ENCODE measurements around the gene PEMT.

The PEMT gene

DNA sequence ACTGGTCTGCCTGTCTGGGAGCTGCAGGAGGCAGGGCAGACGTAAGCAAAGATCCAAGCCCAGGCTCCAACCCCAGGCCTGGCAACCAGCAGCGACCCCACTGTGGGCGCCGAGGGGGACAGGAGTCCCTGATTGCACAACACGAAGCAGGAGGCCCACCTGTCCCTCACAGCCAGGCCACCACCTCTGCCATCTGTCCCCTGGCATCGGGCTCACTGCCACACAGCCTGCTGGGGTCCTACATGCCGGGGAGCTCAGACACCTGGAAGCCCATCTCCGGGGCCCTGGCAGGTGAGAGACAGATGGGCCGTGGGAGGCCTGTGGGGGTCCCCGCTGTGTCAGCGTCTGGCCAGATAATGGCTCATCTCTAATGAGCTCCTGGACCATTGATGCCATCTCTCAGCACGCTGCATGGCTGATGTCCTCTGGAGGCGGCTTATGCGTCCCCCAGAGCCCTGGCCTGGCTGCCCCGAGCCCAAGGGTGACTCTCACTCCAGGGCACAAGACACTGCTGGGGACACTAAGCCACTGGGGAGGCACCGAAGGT lies 84.0 kb downstream of the PEMT start:
- TF ChIP-seq, protein P1, sequence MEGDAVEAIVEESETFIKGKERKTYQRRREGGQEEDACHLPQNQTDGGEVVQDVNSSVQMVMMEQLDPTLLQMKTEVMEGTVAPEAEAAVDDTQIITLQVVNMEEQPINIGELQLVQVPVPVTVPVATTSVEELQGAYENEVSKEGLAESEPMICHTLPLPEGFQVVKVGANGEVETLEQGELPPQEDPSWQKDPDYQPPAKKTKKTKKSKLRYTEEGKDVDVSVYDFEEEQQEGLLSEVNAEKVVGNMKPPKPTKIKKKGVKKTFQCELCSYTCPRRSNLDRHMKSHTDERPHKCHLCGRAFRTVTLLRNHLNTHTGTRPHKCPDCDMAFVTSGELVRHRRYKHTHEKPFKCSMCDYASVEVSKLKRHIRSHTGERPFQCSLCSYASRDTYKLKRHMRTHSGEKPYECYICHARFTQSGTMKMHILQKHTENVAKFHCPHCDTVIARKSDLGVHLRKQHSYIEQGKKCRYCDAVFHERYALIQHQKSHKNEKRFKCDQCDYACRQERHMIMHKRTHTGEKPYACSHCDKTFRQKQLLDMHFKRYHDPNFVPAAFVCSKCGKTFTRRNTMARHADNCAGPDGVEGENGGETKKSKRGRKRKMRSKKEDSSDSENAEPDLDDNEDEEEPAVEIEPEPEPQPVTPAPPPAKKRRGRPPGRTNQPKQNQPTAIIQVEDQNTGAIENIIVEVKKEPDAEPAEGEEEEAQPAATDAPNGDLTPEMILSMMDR (IDR thresholded peaks at IDR 0.05; ENCODE audit: low read depth, low read length): no peak
- no peak for DNase-seq (ENCODE audit: extremely low read depth, low read depth)

DNA sequence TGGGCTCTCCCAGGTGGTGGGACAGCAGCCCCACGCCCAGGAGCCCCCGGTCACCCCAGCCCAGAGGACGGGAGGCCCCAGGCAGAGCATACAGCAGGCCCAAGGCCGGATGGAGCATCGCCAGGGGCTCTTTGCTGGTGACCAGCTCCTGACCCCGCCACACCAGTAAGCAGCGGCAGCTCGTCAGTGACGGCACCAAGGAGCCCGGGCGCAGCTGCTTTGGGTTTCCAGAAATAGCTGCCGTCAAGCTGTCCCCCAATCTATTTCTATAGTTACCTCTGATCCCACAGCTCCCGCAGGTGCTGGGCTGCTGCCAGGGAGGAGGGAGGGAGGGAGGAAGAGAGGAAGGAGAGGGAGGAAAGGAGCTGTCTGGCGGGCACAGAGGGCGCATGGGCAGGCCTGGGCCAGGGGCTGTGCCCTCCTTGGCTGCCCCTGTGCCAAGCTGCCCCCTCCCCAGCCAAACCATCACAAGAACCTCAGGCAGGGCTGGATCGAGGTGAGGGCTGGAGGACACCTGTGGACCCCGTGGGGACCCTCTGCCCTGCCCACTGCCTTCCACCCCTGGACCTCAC lies 84.5 kb downstream of the PEMT start:
- TF ChIP-seq, protein P1 (IDR thresholded peaks at IDR 0.05; ENCODE audit: low read depth, low read length): no peak
- DNase-seq (ENCODE audit: extremely low read depth, low read depth): no peak

DNA sequence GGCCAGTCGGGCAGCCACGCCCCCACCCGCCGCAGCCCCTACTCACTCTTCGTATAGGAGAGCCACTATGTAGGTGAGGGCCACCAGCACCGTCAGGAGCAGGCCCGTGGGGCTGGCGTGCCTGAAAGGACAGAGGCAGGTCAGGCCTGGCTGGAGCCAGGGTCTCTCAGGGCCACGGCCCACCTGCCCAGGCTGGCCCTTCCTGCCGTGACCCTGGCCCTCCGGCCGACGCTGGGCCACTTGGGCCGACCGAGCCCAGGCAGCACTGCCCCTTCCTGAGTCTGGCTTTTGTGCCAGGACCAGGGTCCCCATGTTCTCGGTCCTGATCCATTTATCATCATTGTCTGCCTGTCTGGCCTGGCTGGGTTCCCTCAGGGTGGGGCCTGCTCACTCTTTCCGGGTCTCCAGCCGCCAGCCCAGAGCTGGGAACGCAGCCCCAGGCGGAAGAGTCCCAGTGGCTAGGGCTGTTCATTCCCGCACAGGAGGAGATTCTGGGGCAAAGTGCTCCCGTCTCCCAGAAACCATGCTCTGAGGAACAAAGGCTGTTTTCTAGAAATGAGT lies 85.2 kb downstream of the PEMT start:
- TF ChIP-seq, protein P1 (IDR thresholded peaks at IDR 0.05; ENCODE audit: low read depth, low read length): no peak
- DNase-seq (ENCODE audit: extremely low read depth, low read depth): no peak

DNA sequence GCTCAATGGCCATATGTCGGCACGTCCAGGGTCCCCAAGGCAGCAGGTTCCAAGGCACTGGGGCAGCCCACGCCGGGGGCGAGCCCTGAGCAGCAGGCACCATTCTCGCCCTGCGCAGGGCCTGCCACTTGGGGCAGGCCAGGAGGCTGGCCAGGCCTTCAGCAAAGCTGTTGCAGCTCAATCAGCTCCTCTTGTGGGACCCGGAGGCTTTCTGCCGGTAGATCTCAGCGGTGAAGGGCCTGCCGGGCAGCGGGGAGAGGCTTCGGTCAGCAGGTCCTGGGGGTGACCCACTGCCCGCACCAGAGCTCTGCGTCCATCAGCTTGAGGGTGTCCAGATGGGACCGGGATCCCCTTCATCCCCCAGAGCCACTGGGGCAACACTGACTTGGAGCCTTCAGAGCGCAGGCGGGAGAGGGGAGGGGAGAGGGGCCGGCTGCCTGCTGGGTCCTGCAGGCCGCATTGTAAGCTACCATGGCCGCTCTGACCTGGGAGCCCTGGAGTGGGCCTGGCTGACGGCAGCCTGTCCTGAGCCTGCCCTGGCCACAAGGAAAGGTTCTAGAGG lies 85.8 kb downstream of the PEMT start:
- DNase-seq (ENCODE audit: extremely low read depth, low read depth): no peak
- TF ChIP-seq, protein P1 (IDR thresholded peaks at IDR 0.05; ENCODE audit: low read depth, low read length): no peak

DNA sequence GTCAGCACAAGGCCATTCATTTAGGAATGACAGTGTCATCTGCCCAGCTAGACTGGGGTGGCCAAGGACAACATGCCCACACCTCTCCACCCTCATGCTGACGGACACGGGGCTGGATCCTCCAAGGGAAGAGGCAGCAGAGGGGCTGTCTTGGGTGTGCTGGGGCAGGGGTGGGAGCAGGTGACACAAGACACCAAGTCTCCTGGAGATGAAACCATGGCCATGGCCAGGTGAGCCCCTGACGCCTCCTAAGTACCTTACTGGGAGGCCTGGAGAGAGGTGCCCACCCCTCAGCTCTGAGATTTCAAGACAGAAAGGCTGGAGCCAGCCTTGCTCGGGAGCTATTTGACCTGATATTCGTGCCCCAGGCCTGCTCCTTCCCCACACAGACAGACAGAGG lies 86.4 kb downstream of the PEMT start:
- TF ChIP-seq, protein P1 (IDR thresholded peaks at IDR 0.05; ENCODE audit: low read depth, low read length): no peak
- DNase-seq (ENCODE audit: extremely low read depth, low read depth): no peak

DNA sequence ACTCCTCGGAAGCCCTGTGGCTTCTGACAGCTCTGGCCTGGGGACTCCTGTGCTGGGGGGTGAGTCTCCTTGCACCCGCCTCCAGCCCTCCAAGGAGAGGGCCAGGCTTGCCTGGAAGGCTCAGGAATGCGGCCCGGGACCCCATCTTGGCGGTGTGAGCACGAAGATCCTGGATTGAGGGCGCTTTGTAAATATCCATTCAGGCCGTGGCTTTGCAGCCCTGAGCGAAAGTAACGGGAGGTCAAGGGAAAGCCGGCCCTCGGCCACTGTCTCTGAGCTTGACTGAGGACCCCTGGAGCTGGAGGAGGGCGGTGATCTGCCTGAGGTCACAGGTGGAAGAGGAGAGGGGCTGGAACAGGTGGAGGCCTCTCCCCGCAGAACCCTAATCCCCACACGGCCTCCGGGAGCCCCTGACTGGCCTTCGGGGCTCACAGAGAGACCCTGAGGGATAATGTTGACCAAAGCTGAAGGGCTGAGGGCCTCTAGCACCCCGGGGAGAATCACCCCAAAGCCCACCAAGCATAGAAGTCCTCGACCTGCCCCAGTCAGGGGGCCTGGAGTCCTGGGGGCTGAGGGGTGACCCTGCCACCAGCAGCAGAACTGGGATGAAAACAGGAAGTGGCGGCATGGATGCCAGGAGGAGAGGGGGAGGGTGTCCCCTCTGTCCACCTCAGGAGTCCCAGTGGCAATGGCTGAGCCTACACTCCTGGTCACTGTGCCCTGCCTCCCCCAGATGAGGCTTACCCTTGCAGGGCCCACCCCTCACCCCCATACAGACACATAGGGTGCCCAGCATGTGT lies 87.0 kb downstream of the PEMT start:
- TF ChIP-seq, protein P1 (IDR thresholded peaks at IDR 0.05; ENCODE audit: low read depth, low read length): no peak
- no peak for DNase-seq (ENCODE audit: extremely low read depth, low read depth)
